KMS-11 (cell line): ENCODE data around the gene ANKRD55.
"Not testable (repeated sequence)": the region's sequence is repeated elsewhere in the genome, so short reads cannot be mapped to it uniquely, and the experiment has no call there.

Experiments used
- H2AFZ ChIP-seq: fragments of 200-600 bp; sonication (generic); 2 replicates; pipeline ENCODE4 v1.6.1; 2016; ENCODE audit warnings: antibody characterized with exemption, mixed run types, low read depth
- H3K27ac ChIP-seq: fragments of 200-600 bp; sonication (generic); 2 replicates; pipeline ENCODE4 v1.6.1; 2016; ENCODE audit warnings: mild to moderate bottlenecking, mixed run types
- H3K27me3 ChIP-seq: fragments of 200-600 bp; sonication (generic); 2 replicates; pipeline ENCODE4 v1.6.1; 2017; ENCODE audit warnings: mild to moderate bottlenecking, low read depth, mixed run types, moderate library complexity; ENCODE audit not compliant: insufficient read depth
- H3K36me3 ChIP-seq: fragments of 200-600 bp; sonication (generic); 2 replicates; pipeline ENCODE4 v1.6.1; 2017; ENCODE audit warnings: mild to moderate bottlenecking, mixed run types; ENCODE audit not compliant: insufficient read depth
- H3K4me1 ChIP-seq: fragments of 200-600 bp; sonication (generic); 2 replicates; pipeline ENCODE4 v1.6.1; 2016; ENCODE audit warnings: mild to moderate bottlenecking, low read depth, mixed run types; ENCODE audit not compliant: poor library complexity, severe bottlenecking
- H3K4me2 ChIP-seq: fragments of 200-600 bp; sonication (generic); 2 replicates; pipeline ENCODE4 v1.7.0; 2016; ENCODE audit warnings: mild to moderate bottlenecking, mixed run types
- H3K4me3 ChIP-seq: fragments of 200-600 bp; sonication (generic); IDR thresholded peaks from 2 replicates; pipeline ENCODE4 v1.6.1; 2017; ENCODE audit warnings: low read depth, low read length, mixed read lengths; ENCODE audit not compliant: insufficient read depth
- H3K79me2 ChIP-seq: fragments of 200-600 bp; sonication (generic); 2 replicates; pipeline ENCODE4 v1.6.1; 2016; ENCODE audit warnings: low read depth, mixed run types; ENCODE audit not compliant: insufficient read depth
- H3K9ac ChIP-seq: fragments of 200-600 bp; sonication (generic); 2 replicates; pipeline ENCODE4 v1.6.1; 2016; ENCODE audit warnings: mild to moderate bottlenecking, mixed run types
- H4K20me1 ChIP-seq: fragments of 200-600 bp; sonication (generic); 2 replicates; pipeline ENCODE4 v1.6.1; 2016; ENCODE audit warnings: mild to moderate bottlenecking, mixed run types; ENCODE audit not compliant: insufficient read depth
- CTCF ChIP-seq: fragments of 200-600 bp; sonication (generic); conservative IDR thresholded peaks from 2 replicates; pipeline ENCODE4 v1.6.1; 2017; ENCODE audit warnings: low read depth, mild to moderate bottlenecking, antibody characterized with exemption, low read length, moderate library complexity, mixed read lengths

ANKRD55 gene

GRCh38 chr5:56272765-56273164 is 39.6 kb upstream of the ANKRD55 start:
- H3K4me3 ChIP-seq = no peak overlapping the region
- no peaks in the 10 kb centered on the region for H3K36me3 ChIP-seq
- no peak overlapping the region for H2AFZ ChIP-seq
- no peak for TF ChIP-seq CTCF
- no peak overlapping the region for H3K4me2 ChIP-seq
- H3K9ac ChIP-seq = no peak overlapping the region
- H3K79me2 ChIP-seq = no peaks in the 10 kb centered on the region
- no peaks in the 10 kb centered on the region for H4K20me1 ChIP-seq
- no peaks in the 10 kb centered on the region for H3K27me3 ChIP-seq
- peaks cover 20% of the 10 kb centered on the region for H3K4me1 ChIP-seq
- H3K27ac ChIP-seq = no peak overlapping the region

- H3K27ac ChIP-seq = no peak overlapping the region
- no peak overlapping the region for H2AFZ ChIP-seq
- peaks cover 20% of the 10 kb centered on the region for H3K4me1 ChIP-seq
- H3K36me3 ChIP-seq = no peaks in the 10 kb centered on the region
- H3K4me3 ChIP-seq = no peak overlapping the region
- no peak overlapping the region for H3K9ac ChIP-seq
- no peaks in the 10 kb centered on the region for H3K79me2 ChIP-seq
- TF ChIP-seq CTCF = peak; percentile 99
- H3K27me3 ChIP-seq = no peaks in the 10 kb centered on the region
- peak overlapping the region; percentile 29; the same call in 1 of the 2 replicates for H3K4me2 ChIP-seq
- no peaks in the 10 kb centered on the region for H4K20me1 ChIP-seq
Observed at GRCh38 chr5:56270568-56271392, 37.6 kb upstream of the ANKRD55 start.

GRCh38 chr5:56270058-56270457 is 36.9 kb upstream of the ANKRD55 start:
- Histone ChIP-seq H3K4me1 (peaks cover 20% of the 10 kb centered on the region), H3K4me3 (no peak overlapping the region), H3K27ac (no peak overlapping the region), H2AFZ (no peak overlapping the region), H3K79me2 (no peaks in the 10 kb centered on the region), H3K9ac (no peak overlapping the region), H3K36me3 (no peaks in the 10 kb centered on the region), H4K20me1 (no peaks in the 10 kb centered on the region), H3K27me3 (no peaks in the 10 kb centered on the region), H3K4me2 (peak overlapping the region; percentile 29; the same call in 1 of the 2 replicates)
- no peak for TF ChIP-seq CTCF

- no peak overlapping the region for H2AFZ ChIP-seq
Observed at GRCh38 chr5:56269216-56269927, 36.2 kb upstream of the ANKRD55 start.

GRCh38 chr5:56268707-56269106 is 35.6 kb upstream of the ANKRD55 start:
- H3K36me3 ChIP-seq, H3K27ac ChIP-seq, H3K9ac ChIP-seq, H4K20me1 ChIP-seq, H3K79me2 ChIP-seq, H3K4me2 ChIP-seq, H3K27me3 ChIP-seq, H2AFZ ChIP-seq, H3K4me3 ChIP-seq: not testable (repeated sequence)
- peaks cover 20% of the 10 kb centered on the region for H3K4me1 ChIP-seq

More at GRCh38 chr5:56269216-56269927, 36.2 kb upstream of the ANKRD55 start:
- H3K79me2 ChIP-seq = no peaks in the 10 kb centered on the region
- no peaks in the 10 kb centered on the region for H4K20me1 ChIP-seq
- H3K27me3 ChIP-seq = no peaks in the 10 kb centered on the region
- H3K27ac ChIP-seq = no peak overlapping the region
- TF ChIP-seq CTCF = peak; percentile 64
- peaks cover 20% of the 10 kb centered on the region for H3K4me1 ChIP-seq
- H3K4me2 ChIP-seq = no peak overlapping the region
- H3K4me3 ChIP-seq = no peak overlapping the region
- H3K9ac ChIP-seq = no peak overlapping the region
- H3K36me3 ChIP-seq = no peaks in the 10 kb centered on the region
